Measurements from ENCODE around the gene SND1. TPM values are rescaled to one million over a fixed set of nuclear protein-coding genes. Genes with fewer than 3 reads are reported as not detected.

The SND1 gene
- total RNA-seq, 5 donors from 2014 or later (not counting 1 experiment from before 2014, with no cell fraction given), result 137 to 187 (median 154) TPM

GRCh38 chr7:128069373-128070364 is 417.7 kb downstream of the SND1 start:
- Mint-ChIP-seq H3K36me3 (peaks cover 12% of the 10 kb centered on the region), H3K4me1 (peaks cover 24 to 30% (median 29%) of the 10 kb centered on the region in 3 donors), H3K9me3 (no peaks in the 10 kb centered on the region), H3K27ac (no peak overlapping the region), H3K4me3 (no peak overlapping the region), H3K27me3 (no peaks in the 10 kb centered on the region)
- peaks cover 0 to 5% of the 10 kb centered on the region in 2 donors for H3K36me3 ChIP-seq (ENCODE audit: control insufficient read depth in 2 of 2, extremely low read depth in 1 of 2, insufficient read depth in 1 of 2, low read length in 1 of 2)
- CTCF ChIA-PET, result no interaction called here
- no peaks in the 10 kb centered on the region for H3K9me3 ChIP-seq
- no peak overlapping the region for H3K27ac ChIP-seq (ENCODE audit: low read length)
- peaks cover 6 to 30% of the 10 kb centered on the region in 2 experiments for H3K4me1 ChIP-seq (ENCODE audit: control insufficient read depth in 1 of 2, extremely low read depth in 1 of 2, insufficient read depth in 2 of 2, low read length in 2 of 2)
- H3K4me3 ChIP-seq (ENCODE audit: control insufficient read depth in 1 of 2, extremely low read depth in 1 of 2, low read length in 1 of 2), result no peak overlapping the region
- H3K27me3 ChIP-seq (replicated peaks in 1 of 2; ENCODE audit: control insufficient read depth in 2 of 2, extremely low read depth in 1 of 2, insufficient read depth in 2 of 2, low read length in 1 of 2), result no peaks in the 10 kb centered on the region
- 97% methylated on average over 4 of the region's 8 CpGs for WGBS (ENCODE audit: insufficient coverage)
- ATAC-seq (replicated peaks in 1 of 4), result no peak
- no peak for DNase-seq
- POLR2A ChIA-PET, result no interaction called here

- Mint-ChIP-seq H3K27me3 (no peaks in the 10 kb centered on the region), H3K4me1 (peaks cover 28 to 30% (median 29%) of the 10 kb centered on the region in 3 donors), H3K27ac (no peak overlapping the region), H3K9me3 (no peaks in the 10 kb centered on the region), H3K4me3 (peak overlapping the region in 1 of 3 donors; percentile 71), H3K36me3 (peaks cover 8% of the 10 kb centered on the region)
- peak in 1 of 4 experiments; percentile 59 for ATAC-seq (replicated peaks in 1 of 4)
- DNase-seq, result no peak
- ChIA-PET CTCF (no interaction called here), POLR2A (no interaction called here)
- WGBS (ENCODE audit: insufficient coverage), result 46% methylated on average over 3 of the region's 6 CpGs
- no peaks in the 10 kb centered on the region for H3K27me3 ChIP-seq (replicated peaks in 1 of 2; ENCODE audit: control insufficient read depth in 2 of 2, extremely low read depth in 1 of 2, insufficient read depth in 2 of 2, low read length in 1 of 2)
- H3K27ac ChIP-seq (ENCODE audit: low read length), result no peak overlapping the region
- peaks cover 0 to 16% of the 10 kb centered on the region in 2 donors for H3K36me3 ChIP-seq (ENCODE audit: control insufficient read depth in 2 of 2, extremely low read depth in 1 of 2, insufficient read depth in 1 of 2, low read length in 1 of 2)
- no peaks in the 10 kb centered on the region for H3K9me3 ChIP-seq
- peaks cover 6 to 36% of the 10 kb centered on the region in 2 experiments for H3K4me1 ChIP-seq (ENCODE audit: control insufficient read depth in 1 of 2, extremely low read depth in 1 of 2, insufficient read depth in 2 of 2, low read length in 2 of 2)
- H3K4me3 ChIP-seq (ENCODE audit: control insufficient read depth in 1 of 2, extremely low read depth in 1 of 2, low read length in 1 of 2), result no peak overlapping the region
These were observed 419.4 kb downstream of the SND1 start for GRCh38 chr7:128071376-128071775.

GRCh38 chr7:128071801-128072200 is 419.8 kb downstream of the SND1 start:
- Histone ChIP-seq H3K36me3 (ENCODE audit: control insufficient read depth in 2 of 2, extremely low read depth in 1 of 2, insufficient read depth in 1 of 2, low read length in 1 of 2) (peaks cover 0 to 17% of the 10 kb centered on the region in 2 donors), H3K4me3 (ENCODE audit: control insufficient read depth in 1 of 2, extremely low read depth in 1 of 2, low read length in 1 of 2) (no peak overlapping the region), H3K9me3 (no peaks in the 10 kb centered on the region), H3K4me1 (ENCODE audit: control insufficient read depth in 1 of 2, extremely low read depth in 1 of 2, insufficient read depth in 2 of 2, low read length in 2 of 2) (peaks cover 6 to 35% of the 10 kb centered on the region in 2 experiments), H3K27ac (ENCODE audit: low read length) (no peak overlapping the region), H3K27me3 (replicated peaks in 1 of 2; ENCODE audit: control insufficient read depth in 2 of 2, extremely low read depth in 1 of 2, insufficient read depth in 2 of 2, low read length in 1 of 2) (no peaks in the 10 kb centered on the region)
- Mint-ChIP-seq H3K27me3 (no peaks in the 10 kb centered on the region), H3K4me3 (peak overlapping the region in 1 of 3 donors; percentile 71), H3K36me3 (peaks cover 8% of the 10 kb centered on the region), H3K27ac (no peak overlapping the region), H3K9me3 (no peaks in the 10 kb centered on the region), H3K4me1 (peaks cover 28 to 30% (median 29%) of the 10 kb centered on the region in 3 donors)
- CTCF ChIA-PET, result no interaction called here
- DNase-seq, result no peak
- peak in 1 of 4 experiments; percentile 22 for ATAC-seq (replicated peaks in 1 of 4)
- 78% methylated on average over 10 of the region's 11 CpGs for WGBS (ENCODE audit: insufficient coverage)
- POLR2A ChIA-PET, result no interaction called here

GRCh38 chr7:128073671-128074310 is 421.8 kb downstream of the SND1 start:
- Histone ChIP-seq H3K27me3 (replicated peaks in 1 of 2; ENCODE audit: control insufficient read depth in 2 of 2, extremely low read depth in 1 of 2, insufficient read depth in 2 of 2, low read length in 1 of 2) (no peaks in the 10 kb centered on the region), H3K27ac (ENCODE audit: low read length) (no peak overlapping the region), H3K36me3 (ENCODE audit: control insufficient read depth in 2 of 2, extremely low read depth in 1 of 2, insufficient read depth in 1 of 2, low read length in 1 of 2) (peaks cover 0 to 32% of the 10 kb centered on the region in 2 donors), H3K4me1 (ENCODE audit: control insufficient read depth in 1 of 2, extremely low read depth in 1 of 2, insufficient read depth in 2 of 2, low read length in 2 of 2) (peaks cover 2 to 17% of the 10 kb centered on the region in 2 experiments), H3K4me3 (ENCODE audit: control insufficient read depth in 1 of 2, extremely low read depth in 1 of 2, low read length in 1 of 2) (no peak overlapping the region), H3K9me3 (no peaks in the 10 kb centered on the region)
- no peaks in the 10 kb centered on the region for H3K9me3 Mint-ChIP-seq
- ATAC-seq (replicated peaks in 1 of 4), result no peak
- 91% methylated on average over 9 of the region's 15 CpGs for WGBS (ENCODE audit: insufficient coverage)
- no peak for DNase-seq
- H3K36me3 Mint-ChIP-seq, result peaks cover 6% of the 10 kb centered on the region
- CTCF ChIA-PET, result no interaction called here
- H3K4me1 Mint-ChIP-seq, result peaks cover 19 to 21% (median 21%) of the 10 kb centered on the region in 3 donors
- no peak overlapping the region for H3K27ac Mint-ChIP-seq
- POLR2A ChIA-PET, result interaction anchor here in 1 of 2 donors (0.6 kb wide), 1 partner anchor 482 kb away, joined by 3 read pairs; no protein-coding TSS in a partner anchor
- no peak overlapping the region for H3K4me3 Mint-ChIP-seq
- H3K27me3 Mint-ChIP-seq, result no peaks in the 10 kb centered on the region

- peaks cover 19 to 21% (median 20%) of the 10 kb centered on the region in 3 donors for H3K4me1 Mint-ChIP-seq
- Histone ChIP-seq H3K36me3 (ENCODE audit: control insufficient read depth in 2 of 2, extremely low read depth in 1 of 2, insufficient read depth in 1 of 2, low read length in 1 of 2) (peaks cover 0 to 36% of the 10 kb centered on the region in 2 donors), H3K27ac (ENCODE audit: low read length) (no peak overlapping the region), H3K4me3 (ENCODE audit: control insufficient read depth in 1 of 2, extremely low read depth in 1 of 2, low read length in 1 of 2) (no peak overlapping the region), H3K4me1 (ENCODE audit: control insufficient read depth in 1 of 2, extremely low read depth in 1 of 2, insufficient read depth in 2 of 2, low read length in 2 of 2) (peaks cover 2 to 17% of the 10 kb centered on the region in 2 experiments), H3K9me3 (no peaks in the 10 kb centered on the region), H3K27me3 (replicated peaks in 1 of 2; ENCODE audit: control insufficient read depth in 2 of 2, extremely low read depth in 1 of 2, insufficient read depth in 2 of 2, low read length in 1 of 2) (no peaks in the 10 kb centered on the region)
- no peak for DNase-seq
- no peak overlapping the region for H3K4me3 Mint-ChIP-seq
- H3K36me3 Mint-ChIP-seq, result peaks cover 2% of the 10 kb centered on the region
- no peak for ATAC-seq (replicated peaks in 1 of 4)
- no peaks in the 10 kb centered on the region for H3K27me3 Mint-ChIP-seq
- POLR2A ChIA-PET, result no interaction called here
- no peak overlapping the region for H3K27ac Mint-ChIP-seq
- CTCF ChIA-PET, result no interaction called here
- over 99% methylated on average over 14 of the region's 19 CpGs for WGBS (ENCODE audit: insufficient coverage)
- H3K9me3 Mint-ChIP-seq, result no peaks in the 10 kb centered on the region
These were observed 422.3 kb downstream of the SND1 start for GRCh38 chr7:128074336-128074735.

GRCh38 chr7:128074736-128075135 is 422.7 kb downstream of the SND1 start:
- H3K36me3 ChIP-seq (ENCODE audit: control insufficient read depth in 2 of 2, extremely low read depth in 1 of 2, insufficient read depth in 1 of 2, low read length in 1 of 2), result peaks cover 0 to 36% of the 10 kb centered on the region in 2 donors
- H3K4me3 ChIP-seq (ENCODE audit: control insufficient read depth in 1 of 2, extremely low read depth in 1 of 2, low read length in 1 of 2), result no peak overlapping the region
- H3K27me3 Mint-ChIP-seq, result no peaks in the 10 kb centered on the region
- H3K36me3 Mint-ChIP-seq, result peaks cover 2% of the 10 kb centered on the region
- no peaks in the 10 kb centered on the region for H3K9me3 ChIP-seq
- POLR2A ChIA-PET, result no interaction called here
- no peaks in the 10 kb centered on the region for H3K9me3 Mint-ChIP-seq
- no peak overlapping the region for H3K27ac Mint-ChIP-seq
- H3K27me3 ChIP-seq (replicated peaks in 1 of 2; ENCODE audit: control insufficient read depth in 2 of 2, extremely low read depth in 1 of 2, insufficient read depth in 2 of 2, low read length in 1 of 2), result no peaks in the 10 kb centered on the region
- peaks cover 19 to 21% (median 20%) of the 10 kb centered on the region in 3 donors for H3K4me1 Mint-ChIP-seq
- H3K27ac ChIP-seq (ENCODE audit: low read length), result no peak overlapping the region
- no peak for ATAC-seq (replicated peaks in 1 of 4)
- WGBS (ENCODE audit: insufficient coverage), result 95% methylated on average over 3 of the region's 6 CpGs
- CTCF ChIA-PET, result no interaction called here
- no peak for DNase-seq
- no peak overlapping the region for H3K4me3 Mint-ChIP-seq
- H3K4me1 ChIP-seq (ENCODE audit: control insufficient read depth in 1 of 2, extremely low read depth in 1 of 2, insufficient read depth in 2 of 2, low read length in 2 of 2), result peaks cover 2 to 17% of the 10 kb centered on the region in 2 experiments

Measured in T-cell (primary cell).